Natural killer cell (primary cell): ENCODE data around the gene DYNC2H1. TPM values are rescaled to one million over a fixed set of nuclear protein-coding genes. Genes with fewer than 3 reads are reported as not detected.

Experiments used
- ATAC-seq, 3 donors: fragments of 150-1000 bp in 2 of 3; fragments of 200-7000 bp in 1 of 3; cut with Tn5 transposase; 1 replicate in 1 of 3; 2 replicates in 2 of 3; pipeline ENCODE4 v1.10.0; 2021; ENCODE audit warnings: mild to moderate bottlenecking in 2 of 3, moderate library complexity in 2 of 3
- DNase-seq, 2 donors: peaks; one replicate each; pipeline versions ENCODE4 v3.0.0 to v3.0.0-alpha.2; 2013 to 2021; ENCODE audit warnings: mixed read lengths in 1 of 2
- H3K27ac ChIP-seq: one replicate; pipeline ENCODE4 v1.5.1; 2013; ENCODE audit warnings: mild to moderate bottlenecking, low read length
- H3K27me3 ChIP-seq: one replicate; pipeline ENCODE4 v1.6.1; 2013; ENCODE audit warnings: low read length; ENCODE audit not compliant: control insufficient read depth, insufficient read depth
- H3K36me3 ChIP-seq: one replicate; pipeline ENCODE4 v1.6.1; 2013; ENCODE audit warnings: low read length; ENCODE audit not compliant: control insufficient read depth, insufficient read depth
- H3K4me1 ChIP-seq: one replicate; pipeline ENCODE4 v1.6.1; 2013; ENCODE audit warnings: low read length; ENCODE audit not compliant: control insufficient read depth, insufficient read depth
- H3K4me3 ChIP-seq: one replicate; pipeline ENCODE4 v1.5.1; 2013; ENCODE audit warnings: low read length
- H3K9me3 ChIP-seq: one replicate; pipeline ENCODE4 v1.6.1; 2013; ENCODE audit warnings: low read length; ENCODE audit not compliant: control insufficient read depth, insufficient read depth
- H3K27ac Mint-ChIP-seq, 2 donors: one replicate each; pipeline ENCODE4 v1.8.0; 2022; ENCODE audit warnings: mild to moderate bottlenecking in 2 of 2, mixed read lengths in 2 of 2, moderate library complexity in 1 of 2
- H3K27me3 Mint-ChIP-seq, 2 donors: one replicate each; pipeline ENCODE4 v1.8.0; 2022; ENCODE audit warnings: low read depth in 2 of 2, mixed read lengths in 2 of 2
- H3K36me3 Mint-ChIP-seq: one replicate; pipeline ENCODE4 v1.8.0; 2022; ENCODE audit warnings: mixed read lengths
- H3K4me1 Mint-ChIP-seq, 2 donors: one replicate each; pipeline ENCODE4 v1.8.0; 2022; ENCODE audit warnings: mixed read lengths in 2 of 2
- H3K4me3 Mint-ChIP-seq: one replicate; pipeline ENCODE4 v1.8.0; 2022; ENCODE audit warnings: mild to moderate bottlenecking, moderate library complexity, mixed read lengths
- H3K9me3 Mint-ChIP-seq, 2 donors: one replicate each; pipeline ENCODE4 v1.8.0; 2022; ENCODE audit warnings: mixed read lengths in 2 of 2
- WGBS: methylation state at CpG from one replicate; pipeline ENCODE4 v1.1.7; 2013; ENCODE audit warnings: missing lambda C conversion rate; ENCODE audit not compliant: insufficient coverage; 5-methylcytosine and 5-hydroxymethylcytosine counted together
- intact Hi-C: fragments of 100-400 bp; cut with micrococcal nuclease; formaldehyde crosslinking; loops from one replicate; pipeline ENCODE4 v1.14.2; 2022
- total RNA-seq, 4 donors: library from RNA; stranded (reverse); fragments of 120-200 nt in 1 of 4; gene quantifications; one replicate each; pipeline versions ENCODE4 v1.2.3 to v1.2.4, GENCODE V29; 2013 to 2022
- TF ChIP-seq, protein P1 (sequence below): fragments of 200-600 bp; IDR thresholded peaks from one replicate; pipeline ENCODE4 v1.8.0; 2022; ENCODE audit warnings: antibody characterized with exemption

DYNC2H1 gene
- total RNA-seq, 3 donors from 2014 or later (not counting 1 experiment from before 2014, with no cell fraction given), result 4.1 to 7.5 (median 4.4) TPM

DNA sequence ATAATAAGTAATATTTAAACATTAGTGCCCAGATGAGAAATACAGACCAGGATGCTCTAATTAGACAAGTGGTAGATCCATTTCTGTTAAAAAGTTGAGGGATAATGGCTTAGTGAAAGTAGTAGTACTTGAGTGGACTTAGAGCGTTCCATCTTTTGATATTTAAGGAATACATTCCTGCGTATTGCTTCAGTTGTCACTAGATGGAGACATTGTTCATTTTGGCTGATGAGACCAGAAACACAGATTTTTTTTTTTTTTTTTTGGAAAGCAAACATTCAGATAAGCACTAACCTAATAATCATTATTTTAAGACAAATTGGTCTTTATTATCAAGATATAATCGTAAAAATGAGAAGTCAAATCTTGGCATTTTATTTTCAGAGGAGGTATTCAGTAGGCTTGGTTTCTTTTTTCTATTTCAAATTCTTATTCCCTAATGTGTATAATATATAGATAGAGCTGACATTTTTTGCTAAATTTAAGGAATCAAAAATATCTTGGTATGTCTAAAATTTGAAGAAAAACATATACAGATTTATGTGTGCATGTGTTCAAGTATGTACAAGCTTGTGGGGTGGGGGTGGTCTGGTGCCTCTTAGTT, 92.9 kb downstream of the DYNC2H1 start:
- ATAC-seq, result no peak
- Mint-ChIP-seq H3K27ac (no peak overlapping the region), H3K4me3 (no peak overlapping the region), H3K9me3 (no peaks in the 10 kb centered on the region), H3K36me3 (no peaks in the 10 kb centered on the region), H3K27me3 (no peaks in the 10 kb centered on the region), H3K4me1 (no peaks in the 10 kb centered on the region)
- TF ChIP-seq, protein P1, sequence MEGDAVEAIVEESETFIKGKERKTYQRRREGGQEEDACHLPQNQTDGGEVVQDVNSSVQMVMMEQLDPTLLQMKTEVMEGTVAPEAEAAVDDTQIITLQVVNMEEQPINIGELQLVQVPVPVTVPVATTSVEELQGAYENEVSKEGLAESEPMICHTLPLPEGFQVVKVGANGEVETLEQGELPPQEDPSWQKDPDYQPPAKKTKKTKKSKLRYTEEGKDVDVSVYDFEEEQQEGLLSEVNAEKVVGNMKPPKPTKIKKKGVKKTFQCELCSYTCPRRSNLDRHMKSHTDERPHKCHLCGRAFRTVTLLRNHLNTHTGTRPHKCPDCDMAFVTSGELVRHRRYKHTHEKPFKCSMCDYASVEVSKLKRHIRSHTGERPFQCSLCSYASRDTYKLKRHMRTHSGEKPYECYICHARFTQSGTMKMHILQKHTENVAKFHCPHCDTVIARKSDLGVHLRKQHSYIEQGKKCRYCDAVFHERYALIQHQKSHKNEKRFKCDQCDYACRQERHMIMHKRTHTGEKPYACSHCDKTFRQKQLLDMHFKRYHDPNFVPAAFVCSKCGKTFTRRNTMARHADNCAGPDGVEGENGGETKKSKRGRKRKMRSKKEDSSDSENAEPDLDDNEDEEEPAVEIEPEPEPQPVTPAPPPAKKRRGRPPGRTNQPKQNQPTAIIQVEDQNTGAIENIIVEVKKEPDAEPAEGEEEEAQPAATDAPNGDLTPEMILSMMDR, result no peak
- Histone ChIP-seq H3K27me3 (no peaks in the 10 kb centered on the region), H3K9me3 (no peaks in the 10 kb centered on the region), H3K36me3 (no peaks in the 10 kb centered on the region), H3K4me1 (no peaks in the 10 kb centered on the region), H3K27ac (no peak overlapping the region), H3K4me3 (no peak overlapping the region)
- DNase-seq, result peak in 1 of 2 donors; percentile 14
- intact Hi-C loops, result no loop called here
- WGBS, result 74% methylated on average over 2 of the region's 3 CpGs

DNA sequence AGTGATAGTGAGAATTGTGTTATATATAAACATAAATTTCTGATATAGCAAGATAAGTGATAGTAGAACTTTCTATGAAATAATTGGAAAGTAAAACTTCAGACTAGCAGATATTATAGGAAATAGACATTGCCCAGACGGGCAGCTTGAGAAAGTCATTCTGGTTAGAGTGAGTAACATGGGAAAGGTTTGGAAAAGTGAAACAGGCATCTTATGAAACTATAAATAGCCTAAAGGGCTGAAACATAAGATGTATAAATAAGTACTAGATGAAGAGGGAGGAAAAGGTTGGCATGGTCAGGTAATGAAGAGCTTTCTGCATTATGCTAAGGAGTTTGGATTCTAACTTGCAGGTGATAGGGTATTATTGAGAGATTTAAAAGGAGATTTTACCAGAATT, 101.3 kb downstream of the DYNC2H1 start:
- H3K4me3 ChIP-seq, result no peak overlapping the region
- no peaks in the 10 kb centered on the region for H3K9me3 ChIP-seq
- H3K4me1 ChIP-seq, result no peaks in the 10 kb centered on the region
- no peaks in the 10 kb centered on the region for H3K27me3 ChIP-seq
- H3K27me3 Mint-ChIP-seq, result no peaks in the 10 kb centered on the region
- TF ChIP-seq, protein P1, result no peak
- no peaks in the 10 kb centered on the region for H3K36me3 ChIP-seq
- H3K27ac ChIP-seq, result no peak overlapping the region
- no peak overlapping the region for H3K27ac Mint-ChIP-seq
- DNase-seq, result no peak
- intact Hi-C loops, result no loop called here
- no peaks in the 10 kb centered on the region for H3K36me3 Mint-ChIP-seq
- H3K4me1 Mint-ChIP-seq, result no peaks in the 10 kb centered on the region
- H3K4me3 Mint-ChIP-seq, result no peak overlapping the region
- no peaks in the 10 kb centered on the region for H3K9me3 Mint-ChIP-seq
- ATAC-seq, result no peak
- 96% methylated on average over 1 of the region's 1 CpG for WGBS

DNA sequence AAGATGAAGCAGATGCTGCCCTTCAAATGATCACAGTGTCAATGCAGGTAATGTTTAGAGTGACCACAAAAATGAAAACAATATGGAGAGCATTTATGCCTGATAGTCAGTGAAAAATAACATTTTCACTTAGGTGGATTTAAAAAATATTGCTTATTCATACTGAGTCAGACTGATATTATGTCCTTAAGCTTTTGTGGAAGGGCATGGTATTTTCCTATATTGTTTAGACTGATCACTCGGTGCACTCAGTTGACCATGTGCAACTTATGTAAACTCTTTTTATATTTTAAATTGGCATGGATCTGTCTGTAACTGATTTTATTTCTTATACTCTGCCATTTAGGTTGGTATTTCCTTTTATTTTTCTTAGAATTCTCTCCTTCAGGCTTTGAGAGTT, 106.6 kb downstream of the DYNC2H1 start:
- no peaks in the 10 kb centered on the region for H3K4me1 Mint-ChIP-seq

More for the DNA sequence above, 106.6 kb downstream of the DYNC2H1 start:
- Histone ChIP-seq H3K27ac (no peak overlapping the region), H3K27me3 (no peaks in the 10 kb centered on the region), H3K36me3 (no peaks in the 10 kb centered on the region), H3K4me3 (no peak overlapping the region), H3K9me3 (no peaks in the 10 kb centered on the region), H3K4me1 (no peaks in the 10 kb centered on the region)
- Mint-ChIP-seq H3K36me3 (no peaks in the 10 kb centered on the region), H3K9me3 (no peaks in the 10 kb centered on the region), H3K4me3 (no peak overlapping the region), H3K27me3 (no peaks in the 10 kb centered on the region), H3K27ac (no peak overlapping the region)
- TF ChIP-seq, protein P1, result no peak
- DNase-seq (no peak), ATAC-seq (no peak)
- no CpG with 5 or more reads among the region's 1 CpG for WGBS
- intact Hi-C loops, result no loop called here
